HG02571 (cell line): Measurements from ENCODE around the gene PRSS57.
"Not testable (repeated sequence)": the region's sequence is repeated elsewhere in the genome, so short reads cannot be mapped to it uniquely, and the experiment has no call there.

Experiments
- ATAC-seq: cut with Tn5 transposase; IDR thresholded peaks from one replicate; pipeline ENCODE4 v1.9.1; 2021; ENCODE audit warnings: mild to moderate bottlenecking, moderate library complexity; ENCODE audit not compliant: unreplicated experiment

The PRSS57 gene

GRCh38 chr19:723714-724113 lies 28.5 kb upstream of the PRSS57 start:
- no peak for ATAC-seq

DNA sequence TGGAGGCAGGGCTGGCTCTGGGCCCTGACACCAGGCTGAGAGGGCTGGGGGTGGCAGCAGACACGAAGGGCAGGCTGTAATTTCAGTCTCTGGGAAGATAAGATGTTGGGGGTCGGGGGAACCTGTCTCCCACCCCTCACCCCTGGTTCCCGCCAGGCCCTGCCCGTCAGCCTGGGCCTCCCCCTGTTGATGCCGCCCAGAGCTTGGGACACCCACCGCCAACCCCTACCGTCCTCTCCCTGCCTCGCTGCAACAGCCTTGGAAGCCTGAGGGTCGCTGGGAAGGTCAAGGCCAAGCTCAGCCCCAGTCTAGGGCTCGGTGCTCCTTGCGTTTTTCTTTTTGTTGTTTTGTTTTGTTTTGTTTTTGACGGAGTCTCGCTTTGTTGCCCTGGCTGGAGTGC lies 28.0 kb upstream of the PRSS57 start:
- no peak for ATAC-seq

GRCh38 chr19:722553-723101 lies 27.4 kb upstream of the PRSS57 start:
- ATAC-seq: no peak

DNA sequence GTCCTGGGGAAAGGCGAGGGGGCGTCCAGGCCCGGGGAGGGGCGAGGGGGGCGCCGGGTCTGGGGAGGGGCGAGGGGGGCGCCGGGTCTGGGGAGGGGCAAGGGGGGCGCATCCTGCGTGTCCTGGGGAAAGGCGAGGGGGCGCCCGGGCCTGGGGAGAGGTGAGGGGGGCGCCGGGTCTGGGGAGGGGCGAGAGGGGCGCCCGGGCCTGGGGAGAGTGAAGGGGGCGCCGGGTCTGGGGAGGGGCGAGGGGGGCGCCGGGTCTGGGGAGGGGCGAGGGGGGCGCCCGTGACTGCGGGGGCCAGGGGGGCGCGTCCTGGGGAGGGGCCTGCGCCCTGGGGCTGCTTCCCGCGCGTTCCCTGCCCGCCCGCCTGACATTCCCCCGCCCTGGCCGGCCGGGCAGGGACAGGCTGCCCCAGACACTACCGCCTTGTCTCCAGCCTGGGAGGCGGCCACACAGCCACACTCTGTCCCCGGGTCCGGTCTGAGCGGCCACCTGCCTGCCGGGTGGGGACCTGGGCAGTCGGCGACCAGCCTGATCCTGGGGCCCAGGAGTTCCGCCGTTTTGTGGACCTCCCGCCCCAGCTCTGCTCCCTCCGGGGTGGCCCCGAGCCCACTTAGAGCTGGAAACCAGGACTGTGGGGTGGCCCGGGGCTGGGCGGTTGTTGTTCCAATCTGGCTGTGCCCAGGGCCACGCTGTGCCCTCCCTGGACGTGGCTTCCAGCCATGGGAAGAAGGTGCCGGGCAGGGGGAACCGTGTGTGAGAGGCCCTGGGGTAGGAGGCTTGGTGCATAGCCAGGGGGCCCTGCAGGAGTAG lies 25.3 kb upstream of the PRSS57 start:
- no peak for ATAC-seq

GRCh38 chr19:719636-720344 lies 24.5 kb upstream of the PRSS57 start:
- ATAC-seq: no peak

DNA sequence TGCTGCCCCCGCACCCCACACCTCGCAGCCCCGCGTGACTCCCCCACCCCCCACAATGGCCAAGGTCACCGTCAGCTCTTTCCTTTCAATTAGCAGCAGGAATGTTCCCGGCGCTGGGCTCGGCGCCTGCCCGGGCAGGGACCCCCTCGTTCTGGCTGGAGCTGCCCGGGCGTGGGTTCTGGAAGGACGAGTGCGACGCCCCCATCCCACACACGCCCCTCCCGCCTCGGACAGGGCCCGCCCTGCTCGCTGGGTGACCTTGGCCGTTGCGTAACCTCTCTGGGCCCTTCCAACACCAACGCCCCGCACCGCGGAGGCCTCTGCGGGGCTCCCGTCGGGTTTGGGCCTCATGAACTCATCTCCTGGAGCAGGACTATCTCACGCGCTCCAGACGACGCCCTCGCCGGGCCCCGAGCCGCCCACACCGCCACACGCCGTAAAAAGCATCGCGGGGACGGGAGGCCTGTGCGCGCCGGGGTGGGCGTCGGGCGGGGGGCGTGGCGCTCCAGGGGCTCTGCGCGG lies 23.8 kb upstream of the PRSS57 start:
- no peak for ATAC-seq

DNA sequence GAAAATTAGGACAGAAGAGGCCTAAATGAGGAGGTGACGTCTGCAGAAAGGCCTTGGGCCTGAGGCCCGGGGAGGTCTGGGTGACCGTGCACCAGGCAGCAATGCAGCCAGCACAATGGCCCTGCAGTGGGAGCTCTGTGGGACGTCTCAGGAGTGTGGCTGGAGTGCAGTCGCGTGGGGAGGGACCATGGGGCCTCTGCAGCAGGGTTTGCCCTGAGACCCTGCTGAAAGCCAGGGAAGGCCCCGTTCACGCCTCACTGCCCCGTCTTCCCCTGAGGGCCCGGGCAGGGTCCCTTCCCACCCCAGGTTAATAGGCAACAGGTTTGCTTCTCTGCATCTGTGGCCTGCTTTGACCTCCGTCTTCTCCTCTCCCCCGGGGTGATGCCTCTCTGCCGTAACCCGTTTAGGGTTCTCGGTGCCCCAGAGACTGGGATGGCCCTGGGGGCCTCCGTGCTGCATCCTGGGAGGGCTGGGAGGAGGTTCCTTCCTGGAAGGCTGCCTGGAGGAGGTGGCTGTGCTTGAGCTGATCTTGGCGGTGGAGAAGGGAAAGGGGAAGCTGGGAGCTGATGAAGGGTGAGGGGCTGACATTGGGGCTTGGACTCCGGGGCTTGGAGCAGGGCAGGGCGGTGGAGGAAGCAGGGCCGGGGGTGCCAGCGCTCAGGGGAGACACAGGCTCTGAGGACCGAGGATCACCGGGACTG lies 23.1 kb upstream of the PRSS57 start:
- ATAC-seq: no peak

- no peak for ATAC-seq
These were observed 20.1 kb upstream of the PRSS57 start for GRCh38 chr19:715347-715746.

DNA sequence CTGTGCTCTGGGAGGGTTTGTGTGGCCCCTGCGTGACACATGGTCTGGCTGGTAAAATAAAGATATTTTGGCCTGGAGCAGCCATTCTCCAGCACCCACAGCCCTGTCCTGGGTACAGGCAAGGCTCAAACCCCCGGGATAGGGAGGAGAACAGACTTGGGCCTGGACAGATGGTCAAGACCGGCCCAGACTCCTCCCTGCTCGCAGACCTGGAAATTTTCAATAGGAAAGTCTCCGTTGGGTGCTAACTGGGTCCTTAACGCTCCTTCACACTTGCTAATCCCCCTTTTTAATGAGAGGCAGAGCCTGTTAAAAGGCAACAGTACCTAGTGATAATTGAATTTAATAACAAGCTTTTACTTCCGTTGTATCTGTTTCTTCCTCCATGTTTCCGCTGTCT lies 16.0 kb upstream of the PRSS57 start:
- no peak for ATAC-seq

DNA sequence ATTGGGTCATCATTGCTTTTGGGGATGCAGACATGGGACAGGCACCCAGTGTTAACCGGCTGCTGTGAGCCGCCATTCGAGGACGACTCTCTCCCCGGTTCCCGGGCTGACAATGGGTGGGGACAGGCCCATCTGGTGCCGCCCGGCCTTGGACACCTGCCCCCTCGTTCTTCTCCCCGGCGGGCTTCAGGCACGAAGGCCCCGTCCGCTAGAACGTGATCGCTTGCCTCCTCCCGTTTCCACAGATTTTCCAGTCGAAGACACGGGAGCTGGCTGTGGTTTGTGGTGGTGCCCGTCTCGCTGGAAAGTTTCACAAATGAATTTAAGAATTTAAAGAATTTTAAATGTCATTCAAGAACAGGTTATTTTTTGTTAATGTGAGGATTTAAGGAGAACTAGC lies 15.5 kb upstream of the PRSS57 start:
- ATAC-seq: no peak

DNA sequence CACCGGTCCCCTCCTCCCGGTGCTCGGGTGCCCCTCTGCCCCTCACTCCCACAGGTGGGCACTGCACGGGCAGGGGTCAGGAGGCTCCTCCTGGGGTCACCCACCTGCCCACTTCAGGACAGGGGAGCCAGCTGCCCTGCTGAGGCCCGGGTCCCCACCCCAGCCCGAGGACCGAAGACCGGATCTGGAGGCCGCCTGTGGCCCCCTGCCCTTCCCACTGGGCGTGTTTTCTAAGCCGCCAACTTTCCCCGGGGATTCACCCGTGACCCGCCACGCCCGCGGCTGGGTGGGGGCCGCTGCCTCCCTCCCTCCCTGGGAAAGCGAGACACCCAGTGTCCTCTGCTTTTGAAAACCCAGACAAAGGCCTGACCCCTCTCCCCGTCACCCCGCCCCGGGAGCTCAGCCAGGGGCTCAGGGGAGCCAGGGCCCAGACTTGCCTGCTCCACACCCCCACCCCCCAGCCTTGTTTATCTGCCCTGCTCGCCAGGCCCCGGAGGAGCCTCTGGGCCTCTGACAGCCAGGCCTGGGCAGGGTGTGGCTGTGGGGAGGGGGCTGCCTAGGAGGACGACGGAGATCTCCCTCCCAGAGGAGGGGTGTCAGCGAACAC lies 14.8 kb upstream of the PRSS57 start:
- no peak for ATAC-seq

GRCh38 chr19:709196-709964 lies 14.1 kb upstream of the PRSS57 start:
- no peak for ATAC-seq

DNA sequence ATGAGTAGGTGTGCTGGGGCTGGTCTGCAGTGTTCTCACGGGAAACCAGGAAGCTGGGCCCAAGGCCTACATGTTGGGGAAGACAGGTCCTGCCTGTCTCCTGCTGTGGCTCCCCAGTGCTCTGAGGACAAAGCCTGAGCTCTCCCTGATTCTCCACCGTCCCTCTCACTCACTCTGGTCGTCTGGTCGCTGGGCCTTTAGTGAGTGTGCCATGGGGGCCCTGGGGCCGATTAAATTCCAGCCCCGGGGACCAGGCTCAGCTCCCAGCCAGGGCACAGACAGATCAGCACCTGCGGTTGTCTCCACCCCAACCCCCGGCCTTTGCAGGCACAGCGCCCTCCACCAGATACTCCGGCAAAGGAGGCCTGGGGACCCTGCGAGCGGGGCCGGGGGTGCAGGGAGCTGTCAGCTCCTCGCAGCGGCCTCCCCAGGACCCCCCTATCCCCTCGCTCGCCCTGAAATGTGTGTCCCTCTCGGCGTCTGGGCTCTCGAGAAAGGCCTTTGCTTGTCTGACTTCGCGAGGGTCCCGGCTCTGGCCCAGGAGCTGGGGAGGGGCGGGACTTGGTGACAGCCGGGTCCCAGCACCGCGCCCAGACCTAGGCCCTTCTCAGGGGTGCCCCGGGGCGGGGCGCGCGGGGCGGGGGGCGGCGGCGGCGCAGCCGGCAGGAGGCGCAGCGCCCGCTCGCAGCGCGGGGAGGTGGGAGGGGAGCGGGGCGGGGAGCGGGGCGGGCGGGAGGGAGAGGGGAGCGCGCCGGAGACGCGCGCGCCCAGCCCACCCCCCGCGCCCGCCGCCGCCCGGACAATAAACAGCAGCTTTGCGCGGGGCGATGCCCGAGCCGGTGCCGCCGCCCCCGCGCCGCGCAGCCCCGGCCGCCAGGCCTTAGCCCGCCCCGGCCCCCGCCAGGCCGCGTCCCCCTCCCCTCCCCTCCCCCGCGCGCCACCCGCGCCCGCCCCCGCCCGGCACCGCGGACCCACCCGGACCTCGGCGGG lies 13.2 kb upstream of the PRSS57 start, which contains the start of gene PALM:
TSS of gene PALM (plus strand) at position 782 of the 990 bp plus-strand sequence. CDS start 212 bp downstream, outside the sequence.
- no peak for ATAC-seq

GRCh38 chr19:704447-704741 lies 9.1 kb upstream of the PRSS57 start:
- ATAC-seq: no peak

GRCh38 chr19:703651-704446 lies 8.6 kb upstream of the PRSS57 start:
- no peak for ATAC-seq

- ATAC-seq: no peak
These were observed 8.0 kb upstream of the PRSS57 start for GRCh38 chr19:703329-703650.

DNA sequence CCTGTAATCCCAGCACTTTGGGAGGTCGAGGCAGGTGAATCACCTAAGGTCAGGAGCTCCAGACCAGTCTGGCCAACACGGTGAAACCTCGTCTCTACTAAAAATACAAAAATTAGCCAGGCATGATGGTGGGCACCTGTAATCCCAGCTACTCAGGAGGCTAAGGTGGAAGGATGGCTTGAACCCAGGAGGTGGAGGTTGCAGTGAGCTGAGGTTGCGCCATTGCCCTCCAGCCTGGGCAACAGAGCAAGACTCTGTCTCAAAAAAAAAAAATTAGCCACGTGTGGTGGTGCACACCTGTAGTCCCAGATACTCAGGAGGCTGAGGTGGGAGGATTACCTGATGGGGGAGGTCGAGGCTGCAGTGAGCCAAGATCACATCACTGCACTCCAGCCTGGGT lies 7.6 kb upstream of the PRSS57 start:
- ATAC-seq: not testable (repeated sequence)

GRCh38 chr19:699885-700284 lies 4.6 kb upstream of the PRSS57 start:
- ATAC-seq: not testable (repeated sequence)
